WTC11 (cell line): ENCODE data around the gene NELFCD. TPM values are rescaled to one million over a fixed set of nuclear protein-coding genes. Genes with fewer than 3 reads are reported as not detected.

Experiments used
- ATAC-seq: fragments of 200-7000 bp; cut with Tn5 transposase; 2 replicates; pipeline ENCODE4 v1.10.0; 2021; ENCODE audit warnings: mild to moderate bottlenecking, moderate library complexity
- CTCF ChIA-PET: fragments of 300-600 bp; sonication (Branson Sonifier 250); formaldehyde crosslinking; loops from one replicate; lab custom pipeline; 2021; ENCODE audit warnings: antibody characterized with exemption; lab: Charles Lee
- POLR2A ChIA-PET: fragments of 350-600 bp; sonication (Branson Sonifier 250); formaldehyde crosslinking; loops from one replicate; lab custom pipeline; 2021; ENCODE audit warnings: antibody characterized with exemption; lab: Charles Lee
- DNase-seq: peaks from one replicate; pipeline ENCODE4 v3.0.0; 2021; ENCODE audit warnings: low spot score
- H3K27ac Mint-ChIP-seq: 2 replicates; pipeline ENCODE4 v1.8.0; 2021; ENCODE audit warnings: mixed read lengths
- H3K27me3 Mint-ChIP-seq: 2 replicates; pipeline ENCODE4 v1.8.0; 2021; ENCODE audit warnings: low read depth, mild to moderate bottlenecking, moderate library complexity, mixed read lengths
- H3K36me3 Mint-ChIP-seq: 2 replicates; pipeline ENCODE4 v1.8.0; 2021; ENCODE audit warnings: mixed read lengths
- H3K4me1 Mint-ChIP-seq: 2 replicates; pipeline ENCODE4 v1.8.0; 2022; ENCODE audit warnings: mixed read lengths
- H3K4me3 Mint-ChIP-seq: 2 replicates; pipeline ENCODE4 v1.8.0; 2021; ENCODE audit warnings: mild to moderate bottlenecking, moderate library complexity, mixed read lengths
- H3K9me3 Mint-ChIP-seq: 2 replicates; pipeline ENCODE4 v1.8.0; 2021; ENCODE audit warnings: mixed read lengths
- AFF4 ChIP-seq: sonication (generic); formaldehyde crosslinking; IDR thresholded peaks from 2 replicates; pipeline ENCODE4 v1.8.1; 2023; ENCODE audit warnings: mild to moderate bottlenecking, missing genetic modification reagents, borderline replicate concordance
- ARID4B ChIP-seq: sonication (generic); formaldehyde crosslinking; IDR thresholded peaks from 2 replicates; pipeline ENCODE4 v1.8.0; 2023; ENCODE audit warnings: missing genetic modification reagents, mild to moderate bottlenecking, borderline replicate concordance
- ATF1 ChIP-seq: sonication (generic); formaldehyde crosslinking; IDR thresholded peaks from 2 replicates; pipeline ENCODE4 v1.8.1; 2023; ENCODE audit warnings: mild to moderate bottlenecking, moderate library complexity, missing genetic modification reagents
- ATF2 ChIP-seq: sonication (generic); formaldehyde crosslinking; IDR thresholded peaks from 2 replicates; pipeline ENCODE4 v1.8.1; 2022; ENCODE audit warnings: low read depth, missing genetic modification reagents, borderline replicate concordance
- CBFB ChIP-seq: sonication (generic); formaldehyde crosslinking; IDR thresholded peaks from 2 replicates; pipeline ENCODE4 v1.8.1; 2022; ENCODE audit warnings: mild to moderate bottlenecking, low read depth, missing genetic modification reagents
- CTCF ChIP-seq: fragments of 200-600 bp; IDR thresholded peaks from 2 replicates; pipeline ENCODE4 v1.8.0; 2022; ENCODE audit warnings: antibody characterized with exemption
- ELF4 ChIP-seq: sonication (generic); formaldehyde crosslinking; IDR thresholded peaks from 2 replicates; pipeline ENCODE4 v1.8.1; 2022; ENCODE audit warnings: low read depth, mild to moderate bottlenecking, moderate library complexity, missing genetic modification reagents
- IRF1 ChIP-seq: sonication (generic); formaldehyde crosslinking; IDR thresholded peaks from 2 replicates; pipeline ENCODE4 v1.8.0; 2023; ENCODE audit warnings: missing genetic modification reagents
- MAX ChIP-seq: sonication (generic); formaldehyde crosslinking; IDR thresholded peaks from 2 replicates; pipeline ENCODE4 v1.8.0; 2022; ENCODE audit warnings: mild to moderate bottlenecking, missing genetic modification reagents
- NFATC4 ChIP-seq: fragments of 250-450 bp; sonication (Bioruptor Pico); IDR thresholded peaks from 2 replicates; pipeline ENCODE4 v1.9.0; 2021; ENCODE audit warnings: mild to moderate bottlenecking
- NFE2L1 ChIP-seq: sonication (generic); formaldehyde crosslinking; IDR thresholded peaks from 2 replicates; pipeline ENCODE4 v1.8.1; 2023; ENCODE audit warnings: missing genetic modification reagents
- NR2C2 ChIP-seq: sonication (generic); formaldehyde crosslinking; IDR thresholded peaks from 2 replicates; pipeline ENCODE4 v1.8.0; 2022; ENCODE audit warnings: mild to moderate bottlenecking, missing genetic modification reagents
- NR3C1 ChIP-seq: sonication (generic); formaldehyde crosslinking; conservative IDR thresholded peaks from 2 replicates; pipeline ENCODE4 v1.8.1; 2023; ENCODE audit warnings: low read depth, mild to moderate bottlenecking, missing genetic modification reagents
- RORB ChIP-seq: fragments of 250-450 bp; sonication (Bioruptor Pico); IDR thresholded peaks from 2 replicates; pipeline ENCODE4 v1.9.0; 2021; ENCODE audit warnings: mild to moderate bottlenecking
- ZNF416 ChIP-seq: fragments of 250-450 bp; sonication (Bioruptor Pico); IDR thresholded peaks from 2 replicates; pipeline ENCODE4 v1.9.0; 2021; ENCODE audit warnings: mild to moderate bottlenecking, inconsistent platforms
- total RNA-seq: library from RNA; stranded (reverse); gene quantifications from 3 replicates; pipeline ENCODE4 v1.2.3, GENCODE V29; 2021
- TF ChIP-seq, protein P1 (sequence below): sonication (generic); formaldehyde crosslinking; conservative IDR thresholded peaks from 2 replicates; pipeline ENCODE4 v1.8.1; 2023; ENCODE audit warnings: mild to moderate bottlenecking, low read depth, missing genetic modification reagents, moderate library complexity
- TF ChIP-seq, protein P2 (sequence below): sonication (generic); formaldehyde crosslinking; IDR thresholded peaks from 2 replicates; pipeline ENCODE4 v1.8.0; 2022; ENCODE audit warnings: mild to moderate bottlenecking, missing genetic modification reagents

The NELFCD gene
- total RNA-seq, 1 experiment from 2014 or later: 66.9 TPM

GRCh38 chr20:58945965-58946631, 35.0 kb upstream of the NELFCD start:
- CTCF ChIA-PET: no interaction called here

More at GRCh38 chr20:58945965-58946631, 35.0 kb upstream of the NELFCD start:
- POLR2A ChIA-PET: no interaction called here
- no peak for TF ChIP-seq NFE2L1 (CRISPR knock-in tag)
- no peak for TF ChIP-seq ZNF416 (CRISPR knock-in tag)
- TF ChIP-seq AFF4 (CRISPR knock-in tag): no peak
- TF ChIP-seq ARID4B (CRISPR knock-in tag): no peak
- TF ChIP-seq NR2C2 (CRISPR knock-in tag): no peak
- no peak for TF ChIP-seq CTCF
- no peak for TF ChIP-seq ATF2 (CRISPR knock-in tag)
- TF ChIP-seq NR3C1: no peak
- TF ChIP-seq, protein P1, sequence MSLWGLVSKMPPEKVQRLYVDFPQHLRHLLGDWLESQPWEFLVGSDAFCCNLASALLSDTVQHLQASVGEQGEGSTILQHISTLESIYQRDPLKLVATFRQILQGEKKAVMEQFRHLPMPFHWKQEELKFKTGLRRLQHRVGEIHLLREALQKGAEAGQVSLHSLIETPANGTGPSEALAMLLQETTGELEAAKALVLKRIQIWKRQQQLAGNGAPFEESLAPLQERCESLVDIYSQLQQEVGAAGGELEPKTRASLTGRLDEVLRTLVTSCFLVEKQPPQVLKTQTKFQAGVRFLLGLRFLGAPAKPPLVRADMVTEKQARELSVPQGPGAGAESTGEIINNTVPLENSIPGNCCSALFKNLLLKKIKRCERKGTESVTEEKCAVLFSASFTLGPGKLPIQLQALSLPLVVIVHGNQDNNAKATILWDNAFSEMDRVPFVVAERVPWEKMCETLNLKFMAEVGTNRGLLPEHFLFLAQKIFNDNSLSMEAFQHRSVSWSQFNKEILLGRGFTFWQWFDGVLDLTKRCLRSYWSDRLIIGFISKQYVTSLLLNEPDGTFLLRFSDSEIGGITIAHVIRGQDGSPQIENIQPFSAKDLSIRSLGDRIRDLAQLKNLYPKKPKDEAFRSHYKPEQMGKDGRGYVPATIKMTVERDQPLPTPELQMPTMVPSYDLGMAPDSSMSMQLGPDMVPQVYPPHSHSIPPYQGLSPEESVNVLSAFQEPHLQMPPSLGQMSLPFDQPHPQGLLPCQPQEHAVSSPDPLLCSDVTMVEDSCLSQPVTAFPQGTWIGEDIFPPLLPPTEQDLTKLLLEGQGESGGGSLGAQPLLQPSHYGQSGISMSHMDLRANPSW (CRISPR knock-in tag): no peak
- TF ChIP-seq, protein P2, sequence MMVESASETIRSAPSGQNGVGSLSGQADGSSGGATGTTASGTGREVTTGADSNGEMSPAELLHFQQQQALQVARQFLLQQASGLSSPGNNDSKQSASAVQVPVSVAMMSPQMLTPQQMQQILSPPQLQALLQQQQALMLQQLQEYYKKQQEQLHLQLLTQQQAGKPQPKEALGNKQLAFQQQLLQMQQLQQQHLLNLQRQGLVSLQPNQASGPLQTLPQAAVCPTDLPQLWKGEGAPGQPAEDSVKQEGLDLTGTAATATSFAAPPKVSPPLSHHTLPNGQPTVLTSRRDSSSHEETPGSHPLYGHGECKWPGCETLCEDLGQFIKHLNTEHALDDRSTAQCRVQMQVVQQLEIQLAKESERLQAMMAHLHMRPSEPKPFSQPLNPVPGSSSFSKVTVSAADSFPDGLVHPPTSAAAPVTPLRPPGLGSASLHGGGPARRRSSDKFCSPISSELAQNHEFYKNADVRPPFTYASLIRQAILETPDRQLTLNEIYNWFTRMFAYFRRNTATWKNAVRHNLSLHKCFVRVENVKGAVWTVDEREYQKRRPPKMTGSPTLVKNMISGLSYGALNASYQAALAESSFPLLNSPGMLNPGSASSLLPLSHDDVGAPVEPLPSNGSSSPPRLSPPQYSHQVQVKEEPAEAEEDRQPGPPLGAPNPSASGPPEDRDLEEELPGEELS: no peak
- TF ChIP-seq ELF4 (CRISPR knock-in tag): no peak
- no peak for TF ChIP-seq RORB (CRISPR knock-in tag)
- no peak for TF ChIP-seq CBFB (CRISPR knock-in tag)
- no peak for TF ChIP-seq IRF1 (CRISPR knock-in tag)
- no peak for TF ChIP-seq MAX (CRISPR knock-in tag)
- TF ChIP-seq ATF1 (CRISPR knock-in tag): no peak
- TF ChIP-seq NFATC4 (CRISPR knock-in tag): no peak
- no peaks in the 10 kb centered on the region for H3K4me1 Mint-ChIP-seq
- no peaks in the 10 kb centered on the region for H3K9me3 Mint-ChIP-seq
- ATAC-seq (no peak), DNase-seq (no peak)
- no peaks in the 10 kb centered on the region for H3K27me3 Mint-ChIP-seq
- no peak overlapping the region for H3K27ac Mint-ChIP-seq
- no peak overlapping the region for H3K4me3 Mint-ChIP-seq
- no peaks in the 10 kb centered on the region for H3K36me3 Mint-ChIP-seq
